Suppressor macrophage treated with lipopolysaccharide for 1 hour (primary cell): Measurements from ENCODE around the gene CTNND1.

Experiments
- DNase-seq, 3 donors: peaks; one replicate each; pipeline ENCODE4 v3.0.0-alpha.2; 2020 to 2022

The CTNND1 gene

GRCh38 chr11:57764021-57764420, 2.4 kb downstream of the CTNND1 start:
- DNase-seq = no peak

- no peak for DNase-seq
These were observed 3.0 kb downstream of the CTNND1 start for GRCh38 chr11:57764566-57764965.

- no peak for DNase-seq
These were observed 3.4 kb downstream of the CTNND1 start for GRCh38 chr11:57764972-57765371.

- DNase-seq = peak in 1 of 3 donors; percentile 12
These were observed 9.2 kb downstream of the CTNND1 start for GRCh38 chr11:57770793-57771192.

GRCh38 chr11:57771365-57771764, 9.8 kb downstream of the CTNND1 start:
- no peak for DNase-seq

GRCh38 chr11:57772562-57772961, 11.0 kb downstream of the CTNND1 start:
- DNase-seq = no peak

- DNase-seq = no peak
These were observed 11.5 kb downstream of the CTNND1 start for GRCh38 chr11:57773026-57773598.

- peak in 1 of 3 donors; percentile 31 for DNase-seq
These were observed 13.9 kb downstream of the CTNND1 start for GRCh38 chr11:57775491-57775890.

- no peak for DNase-seq
These were observed 14.5 kb downstream of the CTNND1 start for GRCh38 chr11:57776031-57776521.

- DNase-seq = no peak
These were observed 15.1 kb downstream of the CTNND1 start for GRCh38 chr11:57776577-57777210.

GRCh38 chr11:57777969-57778317, 16.3 kb downstream of the CTNND1 start:
- no peak for DNase-seq

- no peak for DNase-seq
These were observed 16.9 kb downstream of the CTNND1 start for GRCh38 chr11:57778318-57779037.

GRCh38 chr11:57779276-57779675, 17.7 kb downstream of the CTNND1 start:
- no peak for DNase-seq

GRCh38 chr11:57781529-57781943, 19.9 kb downstream of the CTNND1 start:
- no peak for DNase-seq

GRCh38 chr11:57785072-57785471, 23.5 kb downstream of the CTNND1 start:
- peak in 1 of 3 donors; percentile 22 for DNase-seq

- DNase-seq = no peak
These were observed 24.8 kb downstream of the CTNND1 start for GRCh38 chr11:57786436-57786835.

- no peak for DNase-seq
These were observed 25.5 kb downstream of the CTNND1 start for GRCh38 chr11:57787006-57787604.

- peak; percentile 60 to 66 (median 63) for DNase-seq
These were observed 26.5 kb downstream of the CTNND1 start for GRCh38 chr11:57787920-57788702.

GRCh38 chr11:57788703-57789088, 27.1 kb downstream of the CTNND1 start:
- no peak for DNase-seq

GRCh38 chr11:57791321-57792059, 29.9 kb downstream of the CTNND1 start:
- no peak for DNase-seq

- peak; percentile 94 to 97 (median 96) for DNase-seq
These were observed 30.5 kb downstream of the CTNND1 start for GRCh38 chr11:57792060-57792541.

- peak; percentile 81 to 94 (median 87) for DNase-seq
These were observed 31.3 kb downstream of the CTNND1 start for GRCh38 chr11:57792870-57793269.
